Natural killer cell (primary cell): ENCODE data around the gene SMARCAL1. TPM values are rescaled to one million over a fixed set of nuclear protein-coding genes. Genes with fewer than 3 reads are reported as not detected.

Source experiments
- ATAC-seq, 3 donors: fragments of 150-1000 bp in 2 of 3; fragments of 200-7000 bp in 1 of 3; cut with Tn5 transposase; 1 replicate in 1 of 3; 2 replicates in 2 of 3; pipeline ENCODE4 v1.10.0; 2021; ENCODE audit warnings: mild to moderate bottlenecking in 2 of 3, moderate library complexity in 2 of 3
- DNase-seq, 2 donors: peaks; one replicate each; pipeline versions ENCODE4 v3.0.0 to v3.0.0-alpha.2; 2013 to 2021; ENCODE audit warnings: mixed read lengths in 1 of 2
- H3K27ac ChIP-seq: one replicate; pipeline ENCODE4 v1.5.1; 2013; ENCODE audit warnings: mild to moderate bottlenecking, low read length
- H3K27me3 ChIP-seq: one replicate; pipeline ENCODE4 v1.6.1; 2013; ENCODE audit warnings: low read length; ENCODE audit not compliant: control insufficient read depth, insufficient read depth
- H3K36me3 ChIP-seq: one replicate; pipeline ENCODE4 v1.6.1; 2013; ENCODE audit warnings: low read length; ENCODE audit not compliant: control insufficient read depth, insufficient read depth
- H3K4me1 ChIP-seq: one replicate; pipeline ENCODE4 v1.6.1; 2013; ENCODE audit warnings: low read length; ENCODE audit not compliant: control insufficient read depth, insufficient read depth
- H3K4me3 ChIP-seq: one replicate; pipeline ENCODE4 v1.5.1; 2013; ENCODE audit warnings: low read length
- H3K9me3 ChIP-seq: one replicate; pipeline ENCODE4 v1.6.1; 2013; ENCODE audit warnings: low read length; ENCODE audit not compliant: control insufficient read depth, insufficient read depth
- H3K27ac Mint-ChIP-seq, 2 donors: one replicate each; pipeline ENCODE4 v1.8.0; 2022; ENCODE audit warnings: mild to moderate bottlenecking in 2 of 2, mixed read lengths in 2 of 2, moderate library complexity in 1 of 2
- H3K27me3 Mint-ChIP-seq, 2 donors: one replicate each; pipeline ENCODE4 v1.8.0; 2022; ENCODE audit warnings: low read depth in 2 of 2, mixed read lengths in 2 of 2
- H3K36me3 Mint-ChIP-seq: one replicate; pipeline ENCODE4 v1.8.0; 2022; ENCODE audit warnings: mixed read lengths
- H3K4me1 Mint-ChIP-seq, 2 donors: one replicate each; pipeline ENCODE4 v1.8.0; 2022; ENCODE audit warnings: mixed read lengths in 2 of 2
- H3K4me3 Mint-ChIP-seq: one replicate; pipeline ENCODE4 v1.8.0; 2022; ENCODE audit warnings: mild to moderate bottlenecking, moderate library complexity, mixed read lengths
- H3K9me3 Mint-ChIP-seq, 2 donors: one replicate each; pipeline ENCODE4 v1.8.0; 2022; ENCODE audit warnings: mixed read lengths in 2 of 2
- CTCF ChIP-seq: fragments of 200-600 bp; IDR thresholded peaks from one replicate; pipeline ENCODE4 v1.8.0; 2022; ENCODE audit warnings: antibody characterized with exemption
- WGBS: methylation state at CpG from one replicate; pipeline ENCODE4 v1.1.7; 2013; ENCODE audit warnings: missing lambda C conversion rate; ENCODE audit not compliant: insufficient coverage; 5-methylcytosine and 5-hydroxymethylcytosine counted together
- intact Hi-C: fragments of 100-400 bp; cut with micrococcal nuclease; formaldehyde crosslinking; loops from one replicate; pipeline ENCODE4 v1.14.2; 2022
- total RNA-seq, 4 donors: library from RNA; stranded (reverse); fragments of 120-200 nt in 1 of 4; gene quantifications; one replicate each; pipeline versions ENCODE4 v1.2.3 to v1.2.4, GENCODE V29; 2013 to 2022

SMARCAL1 gene
- total RNA-seq, 3 donors from 2014 or later (not counting 1 experiment from before 2014, with no cell fraction given), result 18.7 to 25.6 (median 22.8) TPM

GRCh38 chr2:216418981-216419380 is 6.7 kb downstream of the SMARCAL1 start:
- 100% methylated on average over 1 of the region's 1 CpG for WGBS
- no peaks in the 10 kb centered on the region for H3K27me3 Mint-ChIP-seq
- no peaks in the 10 kb centered on the region for H3K9me3 Mint-ChIP-seq
- H3K36me3 Mint-ChIP-seq, result peaks cover 7% of the 10 kb centered on the region
- no peak for TF ChIP-seq CTCF
- peak overlapping the region in 1 of 2 donors; percentile 71 for H3K27ac Mint-ChIP-seq
- Histone ChIP-seq H3K27ac (no peak overlapping the region), H3K27me3 (no peaks in the 10 kb centered on the region), H3K9me3 (no peaks in the 10 kb centered on the region), H3K4me3 (no peak overlapping the region), H3K36me3 (peaks cover 42% of the 10 kb centered on the region), H3K4me1 (peaks cover 26% of the 10 kb centered on the region)
- ATAC-seq, result no peak
- no peak overlapping the region for H3K4me3 Mint-ChIP-seq
- intact Hi-C loops, result no loop called here
- peaks cover 42 to 45% of the 10 kb centered on the region in 2 donors for H3K4me1 Mint-ChIP-seq
- DNase-seq, result no peak

- H3K4me1 Mint-ChIP-seq, result peaks cover 50 to 55% of the 10 kb centered on the region in 2 donors
- no peak for TF ChIP-seq CTCF
- Histone ChIP-seq H3K4me1 (peaks cover 39% of the 10 kb centered on the region), H3K9me3 (no peaks in the 10 kb centered on the region), H3K27me3 (no peaks in the 10 kb centered on the region), H3K36me3 (peaks cover 55% of the 10 kb centered on the region), H3K4me3 (no peak overlapping the region), H3K27ac (no peak overlapping the region)
- no peaks in the 10 kb centered on the region for H3K27me3 Mint-ChIP-seq
- WGBS, result 96% methylated on average over 9 of the region's 9 CpGs
- ATAC-seq (no peak), DNase-seq (no peak)
- no peak overlapping the region for H3K4me3 Mint-ChIP-seq
- no peaks in the 10 kb centered on the region for H3K9me3 Mint-ChIP-seq
- H3K27ac Mint-ChIP-seq, result no peak overlapping the region
- intact Hi-C loops, result no loop called here
- H3K36me3 Mint-ChIP-seq, result peaks cover 7% of the 10 kb centered on the region
Observed at GRCh38 chr2:216420367-216421101, 8.2 kb downstream of the SMARCAL1 start.

- H3K9me3 ChIP-seq, result no peaks in the 10 kb centered on the region
- peaks cover 18% of the 10 kb centered on the region for H3K36me3 Mint-ChIP-seq
- 45% methylated on average over 2 of the region's 2 CpGs for WGBS
- no peak for DNase-seq
- intact Hi-C loops, result no loop called here
- peak overlapping the region; percentile 21 for H3K27ac ChIP-seq
- no peak for TF ChIP-seq CTCF
- H3K4me3 Mint-ChIP-seq, result peak overlapping the region; percentile 65
- H3K36me3 ChIP-seq, result peaks cover 54% of the 10 kb centered on the region
- H3K27me3 ChIP-seq, result no peaks in the 10 kb centered on the region
- H3K4me1 Mint-ChIP-seq, result peaks cover 39 to 42% of the 10 kb centered on the region in 2 donors
- peaks cover 25% of the 10 kb centered on the region for H3K4me1 ChIP-seq
- H3K27ac Mint-ChIP-seq, result peak overlapping the region; percentile 84 to 88
- H3K27me3 Mint-ChIP-seq, result no peaks in the 10 kb centered on the region
- ATAC-seq, result peak; percentile 54 to 84 (median 73)
- H3K4me3 ChIP-seq, result no peak overlapping the region
- H3K9me3 Mint-ChIP-seq, result no peaks in the 10 kb centered on the region
Observed at GRCh38 chr2:216423071-216423470, 10.8 kb downstream of the SMARCAL1 start.
